Astrocyte (in vitro differentiated cells and primary cell): Measurements from ENCODE around the gene MUC4.

Experiments used
- EZH2 ChIP-seq: IDR thresholded peaks from 2 replicates; pipeline ENCODE4 v1.6.1; 2012; ENCODE audit warnings: mild to moderate bottlenecking, low read length, inconsistent platforms; ENCODE audit not compliant: insufficient read depth
- TF ChIP-seq, protein P1 (sequence below): IDR thresholded peaks from 2 replicates; pipeline ENCODE4 v1.5.1; 2011; ENCODE audit warnings: low read depth, mild to moderate bottlenecking, inconsistent platforms, low read length, moderate library complexity; ENCODE audit not compliant: insufficient read depth

DNA sequence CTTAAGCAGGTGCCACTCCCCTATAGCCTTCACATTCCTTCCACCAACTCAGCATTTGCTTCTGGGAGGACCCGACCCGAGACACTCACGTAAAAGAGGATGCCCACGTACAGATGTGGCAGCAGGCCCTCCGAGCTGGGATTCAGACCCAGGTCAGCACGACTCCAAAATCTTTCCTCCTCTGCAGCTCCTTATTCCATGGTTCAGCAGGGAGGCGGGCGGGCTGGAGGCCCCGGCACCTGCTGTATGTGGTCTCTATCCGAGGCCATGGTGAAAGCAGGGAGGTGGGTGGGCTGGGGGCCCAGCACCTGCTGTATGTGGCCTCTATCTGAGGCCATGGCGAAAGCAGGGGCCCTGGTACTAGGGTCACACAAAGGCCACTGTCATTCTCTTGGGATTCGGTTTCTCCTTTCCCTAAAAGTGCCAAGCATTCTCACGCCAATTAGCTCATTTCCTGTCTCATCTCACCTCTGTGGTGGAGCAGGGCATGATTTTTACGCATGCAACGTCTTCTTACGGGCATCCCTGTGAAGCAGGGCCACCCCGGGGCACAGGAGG lies 5.9 kb upstream of the MUC4 start:
- TF ChIP-seq, protein P1, sequence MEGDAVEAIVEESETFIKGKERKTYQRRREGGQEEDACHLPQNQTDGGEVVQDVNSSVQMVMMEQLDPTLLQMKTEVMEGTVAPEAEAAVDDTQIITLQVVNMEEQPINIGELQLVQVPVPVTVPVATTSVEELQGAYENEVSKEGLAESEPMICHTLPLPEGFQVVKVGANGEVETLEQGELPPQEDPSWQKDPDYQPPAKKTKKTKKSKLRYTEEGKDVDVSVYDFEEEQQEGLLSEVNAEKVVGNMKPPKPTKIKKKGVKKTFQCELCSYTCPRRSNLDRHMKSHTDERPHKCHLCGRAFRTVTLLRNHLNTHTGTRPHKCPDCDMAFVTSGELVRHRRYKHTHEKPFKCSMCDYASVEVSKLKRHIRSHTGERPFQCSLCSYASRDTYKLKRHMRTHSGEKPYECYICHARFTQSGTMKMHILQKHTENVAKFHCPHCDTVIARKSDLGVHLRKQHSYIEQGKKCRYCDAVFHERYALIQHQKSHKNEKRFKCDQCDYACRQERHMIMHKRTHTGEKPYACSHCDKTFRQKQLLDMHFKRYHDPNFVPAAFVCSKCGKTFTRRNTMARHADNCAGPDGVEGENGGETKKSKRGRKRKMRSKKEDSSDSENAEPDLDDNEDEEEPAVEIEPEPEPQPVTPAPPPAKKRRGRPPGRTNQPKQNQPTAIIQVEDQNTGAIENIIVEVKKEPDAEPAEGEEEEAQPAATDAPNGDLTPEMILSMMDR: no peak
- TF ChIP-seq EZH2: no peak
